IPS-20b (cell line): ENCODE data around the gene MFN2.

Source experiments
- H3K27ac ChIP-seq: one replicate; pipeline ENCODE4 v1.5.1; 2013; ENCODE audit warnings: low read length
- H3K27me3 ChIP-seq: 2 replicates; pipeline ENCODE4 v1.6.1; 2013; ENCODE audit warnings: mild to moderate bottlenecking, low read length, inconsistent platforms; ENCODE audit not compliant: insufficient read depth
- H3K36me3 ChIP-seq: 2 replicates; pipeline ENCODE4 v1.6.1; 2013; ENCODE audit warnings: low read depth, mild to moderate bottlenecking, inconsistent platforms, low read length, moderate library complexity; ENCODE audit not compliant: insufficient read depth
- H3K4me1 ChIP-seq: 2 replicates; pipeline ENCODE4 v1.6.1; 2013; ENCODE audit warnings: mild to moderate bottlenecking, control low read depth, inconsistent platforms, low read length, moderate library complexity; ENCODE audit not compliant: insufficient read depth
- H3K4me3 ChIP-seq: 2 replicates; pipeline ENCODE4 v1.5.1; 2013; ENCODE audit warnings: mild to moderate bottlenecking, low read length, inconsistent platforms
- H3K9ac ChIP-seq: 2 replicates; pipeline ENCODE4 v1.6.1; 2013; ENCODE audit warnings: low read depth, mild to moderate bottlenecking, inconsistent platforms, low read length, moderate library complexity
- H3K9me3 ChIP-seq: 2 replicates; pipeline ENCODE4 v1.6.1; 2013; ENCODE audit warnings: mild to moderate bottlenecking, low read depth, low read length, inconsistent platforms; ENCODE audit not compliant: insufficient read depth

The MFN2 gene

GRCh38 chr1:11984576-11984975, 4.3 kb downstream of the MFN2 start:
- H3K4me1 ChIP-seq: peaks cover under 1% of the 10 kb centered on the region; the same call in 1 of the 2 replicates
- no peaks in the 10 kb centered on the region for H3K9me3 ChIP-seq
- no peak overlapping the region for H3K9ac ChIP-seq
- peaks cover 53% of the 10 kb centered on the region for H3K36me3 ChIP-seq
- H3K27me3 ChIP-seq: no peaks in the 10 kb centered on the region
- no peak overlapping the region for H3K4me3 ChIP-seq
- H3K27ac ChIP-seq: no peak overlapping the region

- Histone ChIP-seq H3K36me3 (peaks cover 59% of the 10 kb centered on the region), H3K4me1 (no peaks in the 10 kb centered on the region), H3K4me3 (no peak overlapping the region), H3K27me3 (no peaks in the 10 kb centered on the region), H3K9ac (no peak overlapping the region), H3K27ac (no peak overlapping the region), H3K9me3 (no peaks in the 10 kb centered on the region)
Measured at GRCh38 chr1:11985171-11985570, 4.9 kb downstream of the MFN2 start.

- Histone ChIP-seq H3K9ac (no peak overlapping the region), H3K36me3 (peaks cover 66% of the 10 kb centered on the region), H3K4me1 (no peaks in the 10 kb centered on the region), H3K4me3 (no peak overlapping the region), H3K27me3 (no peaks in the 10 kb centered on the region), H3K9me3 (no peaks in the 10 kb centered on the region), H3K27ac (no peak overlapping the region)
Measured at GRCh38 chr1:11985851-11986250, 5.6 kb downstream of the MFN2 start.

GRCh38 chr1:11989669-11990068, 9.4 kb downstream of the MFN2 start:
- H3K4me1 ChIP-seq: no peaks in the 10 kb centered on the region
- no peak overlapping the region for H3K9ac ChIP-seq
- no peaks in the 10 kb centered on the region for H3K27me3 ChIP-seq
- H3K9me3 ChIP-seq: no peaks in the 10 kb centered on the region
- no peak overlapping the region for H3K4me3 ChIP-seq
- H3K27ac ChIP-seq: no peak overlapping the region
- peaks cover 66% of the 10 kb centered on the region for H3K36me3 ChIP-seq

- H3K4me3 ChIP-seq: no peak overlapping the region
- H3K9me3 ChIP-seq: no peaks in the 10 kb centered on the region
- H3K4me1 ChIP-seq: no peaks in the 10 kb centered on the region
- H3K36me3 ChIP-seq: peaks cover 71% of the 10 kb centered on the region
- H3K27me3 ChIP-seq: no peaks in the 10 kb centered on the region
- no peak overlapping the region for H3K9ac ChIP-seq
- no peak overlapping the region for H3K27ac ChIP-seq
Measured at GRCh38 chr1:11990303-11991032, 10.2 kb downstream of the MFN2 start.

- Histone ChIP-seq H3K27ac (no peak overlapping the region), H3K4me3 (no peak overlapping the region), H3K27me3 (no peaks in the 10 kb centered on the region), H3K9me3 (no peaks in the 10 kb centered on the region), H3K36me3 (peaks cover 78% of the 10 kb centered on the region), H3K4me1 (no peaks in the 10 kb centered on the region), H3K9ac (no peak overlapping the region)
Measured at GRCh38 chr1:11991969-11992676, 11.9 kb downstream of the MFN2 start.

- Histone ChIP-seq H3K36me3 (peaks cover 82% of the 10 kb centered on the region), H3K4me3 (no peak overlapping the region), H3K27ac (no peak overlapping the region)
Measured at GRCh38 chr1:11997081-11997850, 17.0 kb downstream of the MFN2 start.

GRCh38 chr1:11998636-11999035, 18.4 kb downstream of the MFN2 start:
- H3K27me3 ChIP-seq: no peaks in the 10 kb centered on the region
- H3K4me3 ChIP-seq: no peak overlapping the region
- no peaks in the 10 kb centered on the region for H3K9me3 ChIP-seq
- H3K36me3 ChIP-seq: peaks cover 85% of the 10 kb centered on the region
- H3K9ac ChIP-seq: no peak overlapping the region
- H3K27ac ChIP-seq: no peak overlapping the region
- no peaks in the 10 kb centered on the region for H3K4me1 ChIP-seq

More at GRCh38 chr1:11997081-11997850, 17.0 kb downstream of the MFN2 start:
- Histone ChIP-seq H3K27me3 (no peaks in the 10 kb centered on the region), H3K4me1 (no peaks in the 10 kb centered on the region), H3K9ac (no peak overlapping the region), H3K9me3 (no peaks in the 10 kb centered on the region)

- Histone ChIP-seq H3K27me3 (no peaks in the 10 kb centered on the region), H3K36me3 (peaks cover 86% of the 10 kb centered on the region), H3K9ac (no peak overlapping the region), H3K4me1 (no peaks in the 10 kb centered on the region), H3K4me3 (no peak overlapping the region), H3K27ac (no peak overlapping the region), H3K9me3 (no peaks in the 10 kb centered on the region)
Measured at GRCh38 chr1:11999236-11999635, 19.0 kb downstream of the MFN2 start.

- no peak overlapping the region for H3K4me3 ChIP-seq
- H3K4me1 ChIP-seq: no peaks in the 10 kb centered on the region
- H3K27ac ChIP-seq: no peak overlapping the region
- H3K36me3 ChIP-seq: peaks cover 88% of the 10 kb centered on the region
- H3K27me3 ChIP-seq: no peaks in the 10 kb centered on the region
- no peaks in the 10 kb centered on the region for H3K9me3 ChIP-seq
- H3K9ac ChIP-seq: no peak overlapping the region
Measured at GRCh38 chr1:12001249-12001917, 21.1 kb downstream of the MFN2 start.

- Histone ChIP-seq H3K27me3 (no peaks in the 10 kb centered on the region), H3K4me3 (no peak overlapping the region), H3K9ac (no peak overlapping the region), H3K4me1 (no peaks in the 10 kb centered on the region), H3K9me3 (no peaks in the 10 kb centered on the region), H3K36me3 (peaks cover 89% of the 10 kb centered on the region), H3K27ac (no peak overlapping the region)
Measured at GRCh38 chr1:12001996-12002493, 21.8 kb downstream of the MFN2 start.
